CD4-positive, alpha-beta T cell treated with Interleukin-21 for 1 hour (primary cell): ENCODE data around the gene PTTG1.
A peak's percentile ranks its signal among the peaks of the same experiment; 100 is the strongest.

Experiments
- DNase-seq: peaks from one replicate; pipeline ENCODE4 v3.0.0-alpha.2; 2020

PTTG1 gene

GRCh38 chr5:160421625-160422258, at the start of gene PTTG1:
TSS of gene PTTG1 (plus strand) at chr5:160421855. CDS start at chr5:160422313, 458 bp downstream.
- peak; percentile 93 for DNase-seq

- DNase-seq, result no peak
These were observed 46.5 kb upstream of the PTTG1 start for GRCh38 chr5:160375166-160375565.

GRCh38 chr5:160375701-160376100, 46.0 kb upstream of the PTTG1 start:
- no peak for DNase-seq

- no peak for DNase-seq
These were observed 45.2 kb upstream of the PTTG1 start for GRCh38 chr5:160376416-160376815.

- no peak for DNase-seq
These were observed 44.0 kb upstream of the PTTG1 start for GRCh38 chr5:160377651-160378050.

GRCh38 chr5:160378330-160378729, 43.3 kb upstream of the PTTG1 start:
- DNase-seq, result no peak

GRCh38 chr5:160379511-160379910, 42.1 kb upstream of the PTTG1 start:
- DNase-seq, result no peak

GRCh38 chr5:160380041-160380440, 41.6 kb upstream of the PTTG1 start:
- DNase-seq, result no peak

GRCh38 chr5:160382346-160382745, 39.3 kb upstream of the PTTG1 start:
- DNase-seq, result no peak

- no peak for DNase-seq
These were observed 37.0 kb upstream of the PTTG1 start for GRCh38 chr5:160384681-160385080.

- no peak for DNase-seq
These were observed 36.2 kb upstream of the PTTG1 start for GRCh38 chr5:160385496-160385895.

- no peak for DNase-seq
These were observed 34.2 kb upstream of the PTTG1 start for GRCh38 chr5:160387445-160387844.

- DNase-seq, result peak; percentile 7
These were observed 30.6 kb upstream of the PTTG1 start for GRCh38 chr5:160390787-160391696.

- DNase-seq, result no peak
These were observed 26.5 kb upstream of the PTTG1 start for GRCh38 chr5:160395111-160395510.

GRCh38 chr5:160397492-160397891, 24.2 kb upstream of the PTTG1 start:
- DNase-seq, result no peak

GRCh38 chr5:160398806-160399205, 22.8 kb upstream of the PTTG1 start:
- no peak for DNase-seq

- DNase-seq, result peak; percentile 79
These were observed 22.0 kb upstream of the PTTG1 start, which contains the start of gene FAM200C for GRCh38 chr5:160399402-160400353. TSS of gene FAM200C (minus strand) at chr5:160400054. CDS start at chr5:160395490, 4,564 bp downstream.

- DNase-seq, result peak; percentile 95
These were observed 2.8 kb upstream of the PTTG1 start, which contains the start of gene SLU7 for GRCh38 chr5:160418561-160419457. TSS of gene SLU7 (minus strand) at chr5:160419081. CDS start at chr5:160415294, 3,787 bp downstream.

- DNase-seq, result no peak
These were observed 2.0 kb upstream of the PTTG1 start for GRCh38 chr5:160419458-160420330.

GRCh38 chr5:160420331-160420610, 1.4 kb upstream of the PTTG1 start:
- no peak for DNase-seq

- no peak for DNase-seq
These were observed 1.4 kb downstream of the PTTG1 start for GRCh38 chr5:160423099-160423498.
